SH-SY5Y (cell line): ENCODE data around the gene PCF11.

Experiments
- GATA2 ChIP-seq: IDR thresholded peaks from 2 replicates; pipeline ENCODE4 v1.6.1; 2011; ENCODE audit warnings: mild to moderate bottlenecking, low read depth, low read length
- GATA3 ChIP-seq: IDR thresholded peaks from 2 replicates; pipeline ENCODE4 v1.6.1; 2011; ENCODE audit warnings: low read depth, mild to moderate bottlenecking, low read length, moderate library complexity

GRCh38 chr11:83194281-83195142 lies 37.6 kb downstream of the PCF11 start:
- TF ChIP-seq GATA2 (no peak), GATA3 (no peak)
